C4-2B (cell line): ENCODE measurements around the gene P3H3.

ENCODE experiments used
- CTCF ChIP-seq: fragments of 450-650 bp; conservative IDR thresholded peaks from 2 replicates; pipeline ENCODE4 v1.5.1; 2017; ENCODE audit warnings: mild to moderate bottlenecking
- ZFX ChIP-seq: fragments of 450-650 bp; IDR thresholded peaks from 2 replicates; pipeline ENCODE4 v1.6.1; 2017

- TF ChIP-seq CTCF (no peak), ZFX (no peak)
Measured at GRCh38 chr12:6866163-6866919, 38.1 kb downstream of the P3H3 start.
